ENCODE data around the gene GOLGA3.
"Not testable (repeated sequence)": the region's sequence is repeated elsewhere in the genome, so short reads cannot be mapped to it uniquely, and the experiment has no call there.

The GOLGA3 gene

DNA sequence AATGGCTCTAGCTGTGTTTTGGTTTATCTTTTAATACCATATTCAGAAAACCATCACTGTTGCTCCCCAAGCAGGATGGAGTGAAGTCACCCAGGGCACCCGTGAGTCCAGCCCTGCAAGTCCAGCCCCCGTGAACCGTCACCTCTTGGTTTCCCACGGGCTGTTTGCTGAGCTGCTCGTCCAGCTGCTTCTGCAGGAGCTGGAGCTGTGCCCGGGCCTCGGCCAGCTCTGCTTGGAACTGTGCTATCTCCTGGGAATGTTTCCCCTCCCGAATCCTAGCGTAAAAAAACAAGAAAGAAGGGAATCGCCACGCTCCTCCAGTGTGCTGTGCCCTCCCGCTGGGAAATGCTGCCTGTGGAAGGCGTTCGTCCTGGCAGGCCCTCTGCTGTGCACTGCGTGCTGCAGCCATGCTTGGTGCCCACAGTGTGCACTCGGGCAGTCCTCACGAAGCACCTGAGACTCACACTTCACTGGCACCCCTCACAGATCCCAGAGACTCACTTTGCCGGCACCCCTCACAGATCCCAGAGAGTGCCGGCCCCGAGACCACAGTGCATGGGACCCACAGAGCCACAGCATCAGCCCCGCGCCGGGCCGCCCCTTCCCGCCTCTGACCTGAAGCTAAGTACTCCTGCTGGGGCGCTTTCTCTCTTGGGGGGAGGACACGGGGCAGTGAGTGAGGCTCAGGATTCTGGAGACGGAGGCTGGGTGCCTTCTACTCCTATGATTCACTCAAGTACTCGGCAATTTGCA, 51.7 kb downstream of the GOLGA3 start:
- DNase-seq (ENCODE audit: low read depth in 2 of 2): no peak

DNA sequence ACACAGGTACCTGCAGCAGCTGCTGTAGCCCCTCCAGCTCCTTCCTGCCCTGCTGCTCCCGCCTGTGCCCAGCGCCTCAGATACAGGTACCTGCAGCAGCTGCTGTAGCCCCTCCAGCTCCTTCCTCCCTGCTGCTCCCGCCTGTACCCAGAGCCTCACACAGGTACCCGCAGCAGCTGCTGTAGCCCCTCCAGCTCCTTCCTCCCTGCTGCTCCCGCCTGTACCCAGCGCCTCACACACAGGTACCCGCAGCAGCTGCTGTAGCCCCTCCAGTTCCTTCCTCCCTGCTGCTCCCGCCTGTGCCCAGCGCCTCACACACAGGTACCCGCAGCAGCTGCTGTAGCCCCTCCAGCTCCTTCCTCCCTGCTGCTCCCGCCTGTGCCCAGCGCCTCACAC, 52.4 kb downstream of the GOLGA3 start:
- DNase-seq (ENCODE audit: low read depth in 2 of 2): not testable (repeated sequence)

DNA sequence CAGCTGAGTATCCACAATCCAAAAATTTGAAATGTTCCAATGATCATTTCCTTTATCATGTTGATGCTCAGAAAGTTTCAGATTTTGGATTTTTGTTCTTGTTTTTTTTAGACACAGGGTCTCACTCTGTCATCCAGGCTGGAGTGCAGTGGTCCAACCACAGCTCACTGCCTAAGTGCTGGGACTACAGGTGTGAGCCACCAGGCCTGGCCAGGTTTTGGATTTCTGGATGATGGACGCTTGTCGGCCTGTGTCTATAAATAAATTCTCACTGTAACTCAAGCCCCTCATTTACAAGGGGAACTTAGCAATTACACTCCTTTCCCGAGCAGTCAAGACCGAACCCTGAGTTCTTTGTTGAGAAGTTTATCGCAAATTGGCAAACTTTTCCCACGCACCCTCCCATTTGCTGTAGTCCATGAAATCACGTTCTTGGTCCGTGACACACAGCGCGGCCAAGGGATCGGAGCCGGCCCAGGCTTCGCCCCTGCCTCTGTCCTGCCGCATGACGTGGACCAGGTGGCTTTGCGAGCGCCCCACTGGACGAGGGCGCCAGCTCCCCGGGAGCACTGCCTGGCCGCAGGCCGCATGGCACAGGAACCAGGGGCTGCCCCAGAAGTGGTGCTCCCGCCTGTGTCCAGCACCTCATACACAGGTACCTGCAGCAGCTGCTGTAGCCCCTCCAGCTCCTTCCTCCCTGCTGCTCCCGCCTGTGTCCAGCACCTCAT, 53.0 kb downstream of the GOLGA3 start:
- DNase-seq (ENCODE audit: low read depth in 2 of 2): no peak

DNA sequence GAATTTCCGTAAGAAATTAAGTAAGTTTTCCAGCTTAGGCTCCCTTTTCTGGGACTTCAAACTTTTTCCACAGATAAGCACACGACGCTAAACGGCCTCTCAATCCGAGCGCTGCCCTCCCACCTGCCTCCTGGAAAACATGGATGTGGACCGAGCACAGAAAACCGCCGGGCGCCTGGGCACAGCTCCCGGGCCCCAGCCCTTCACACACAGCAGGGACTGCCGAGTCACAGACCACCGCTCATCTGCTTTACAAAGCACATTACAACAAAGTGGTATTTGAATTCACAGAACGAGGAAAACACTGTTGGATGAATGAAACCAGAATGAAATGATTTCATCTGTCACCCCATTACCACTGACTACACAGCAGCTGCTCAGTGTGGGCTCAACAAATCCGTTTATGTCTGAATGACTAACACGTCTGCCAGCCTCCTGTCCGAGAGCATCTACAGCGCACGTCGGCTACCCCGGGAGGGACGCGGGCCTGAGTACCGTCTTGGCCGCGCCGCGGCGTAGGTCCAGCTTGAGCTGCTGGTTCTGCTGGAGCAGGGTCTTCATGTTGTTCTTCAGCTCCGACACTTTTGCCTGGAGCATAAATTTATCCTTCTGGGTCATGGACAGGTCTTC, 53.9 kb downstream of the GOLGA3 start:
- DNase-seq (ENCODE audit: low read depth in 2 of 2): no peak

DNA sequence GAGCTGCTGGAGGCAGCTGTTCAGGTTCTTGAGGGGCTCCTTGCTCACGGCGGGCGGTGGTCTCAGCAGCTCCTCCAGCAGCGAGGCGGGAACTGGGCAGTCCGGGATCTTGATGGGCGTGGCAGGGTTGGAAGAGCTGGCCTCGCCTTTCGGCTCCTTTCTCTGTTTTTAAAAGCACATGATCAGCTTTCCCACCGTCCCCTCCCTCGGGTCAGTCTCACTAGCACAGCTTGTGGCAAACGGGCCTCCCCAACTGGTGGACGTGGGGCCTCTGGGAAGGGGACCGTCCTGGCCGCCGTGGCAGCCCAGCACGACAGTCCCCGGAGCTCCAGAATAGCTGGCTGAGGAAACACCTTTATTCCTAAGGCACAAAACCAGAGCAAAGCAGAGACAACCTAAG, 54.5 kb downstream of the GOLGA3 start:
- no peak for DNase-seq (ENCODE audit: low read depth in 2 of 2)

DNA sequence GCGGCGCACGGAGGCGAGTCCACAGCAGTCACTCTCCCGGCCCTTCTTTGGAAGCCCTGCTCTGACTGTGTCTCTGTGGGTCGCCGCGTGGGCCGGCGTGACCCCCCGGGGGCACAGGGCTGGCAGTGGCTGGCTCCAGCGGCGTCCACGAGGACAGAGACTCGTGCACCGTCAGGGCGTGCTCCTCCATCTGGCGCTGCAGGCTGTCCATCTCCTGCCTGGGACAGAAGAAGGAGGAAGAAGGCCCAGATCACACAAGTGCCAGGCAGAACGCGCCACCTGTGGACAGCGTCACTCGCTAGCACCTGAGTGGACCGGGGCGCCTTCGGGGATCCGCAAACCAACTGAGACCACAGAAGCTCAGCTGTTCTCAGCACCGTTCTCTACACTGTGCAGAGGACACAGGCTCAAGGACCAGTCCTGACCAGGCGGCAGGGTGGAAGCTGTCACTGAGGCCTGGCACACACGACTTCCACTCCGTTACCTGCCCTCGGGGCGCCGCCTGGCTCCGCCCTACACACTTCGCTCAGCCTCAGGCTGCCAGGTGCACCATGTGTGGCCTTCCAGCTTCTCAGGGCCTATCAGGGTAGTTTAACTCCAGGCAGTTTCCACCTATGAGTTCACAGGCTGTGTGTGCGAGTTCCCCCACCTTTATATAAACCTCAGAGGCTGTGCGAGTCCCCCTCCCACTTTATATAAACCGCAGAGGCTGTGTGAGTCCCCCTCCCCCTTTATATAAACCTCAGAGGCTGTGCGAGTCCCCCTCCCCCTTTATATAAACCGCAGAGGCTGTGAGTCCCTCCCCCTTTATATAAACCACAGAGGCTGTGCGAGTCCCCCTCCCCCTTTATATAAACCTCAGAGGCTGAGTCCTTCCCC, 55.4 kb downstream of the GOLGA3 start:
- DNase-seq (ENCODE audit: low read depth in 2 of 2): no peak

DNA sequence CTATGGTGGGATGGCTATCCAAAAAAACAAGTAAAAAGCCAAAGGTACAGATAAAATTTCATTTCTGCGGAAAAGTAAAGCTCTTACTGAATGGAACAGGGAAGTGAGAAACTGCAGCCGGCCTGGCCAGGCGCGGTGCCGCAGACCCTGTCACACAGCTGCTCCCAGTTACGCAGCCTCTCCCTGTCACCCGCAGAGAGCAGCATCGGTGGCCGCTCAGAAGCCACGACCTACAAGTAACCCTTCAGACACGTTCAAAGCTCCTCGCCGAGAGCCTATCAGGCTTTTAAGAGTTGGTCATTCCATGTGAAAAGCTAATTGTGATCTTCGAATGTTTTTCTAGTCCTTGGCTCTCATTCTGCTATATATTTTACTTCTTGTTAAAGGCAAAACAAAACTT, 56.1 kb downstream of the GOLGA3 start:
- DNase-seq (ENCODE audit: low read depth in 2 of 2): no peak

DNA sequence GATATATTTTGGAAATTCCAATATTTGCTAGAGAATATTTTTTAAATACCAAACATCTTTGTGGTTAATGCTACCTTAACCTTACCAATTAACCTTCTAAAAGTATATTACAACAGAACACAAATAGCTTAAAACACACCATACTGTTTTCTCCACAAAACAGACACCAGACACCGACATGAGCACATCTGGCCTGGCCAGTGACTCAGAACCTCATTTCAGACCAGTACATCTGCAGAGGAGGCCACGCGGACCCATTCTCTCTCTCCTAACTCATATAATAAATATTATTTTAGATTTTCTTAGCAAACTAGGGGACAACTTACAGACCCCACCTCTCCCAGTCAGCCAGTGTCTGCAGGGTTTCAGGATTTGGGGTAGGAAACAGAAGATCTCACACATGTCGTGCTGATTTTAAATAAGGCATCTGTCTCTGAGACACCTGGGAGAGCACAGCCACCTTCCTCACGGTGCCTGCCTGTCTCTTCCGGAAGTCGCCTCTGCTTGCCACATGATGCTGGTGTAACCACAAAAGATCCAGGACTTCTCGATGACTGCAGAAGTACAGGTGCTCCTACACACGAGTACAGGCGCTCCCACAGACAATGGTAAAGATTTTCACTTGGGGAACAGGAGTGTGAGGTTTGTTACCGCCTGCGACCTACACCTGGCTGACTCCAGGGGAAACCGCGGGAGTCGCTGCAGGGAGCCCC, 57.4 kb downstream of the GOLGA3 start:
- DNase-seq (ENCODE audit: low read depth in 2 of 2): no peak

DNA sequence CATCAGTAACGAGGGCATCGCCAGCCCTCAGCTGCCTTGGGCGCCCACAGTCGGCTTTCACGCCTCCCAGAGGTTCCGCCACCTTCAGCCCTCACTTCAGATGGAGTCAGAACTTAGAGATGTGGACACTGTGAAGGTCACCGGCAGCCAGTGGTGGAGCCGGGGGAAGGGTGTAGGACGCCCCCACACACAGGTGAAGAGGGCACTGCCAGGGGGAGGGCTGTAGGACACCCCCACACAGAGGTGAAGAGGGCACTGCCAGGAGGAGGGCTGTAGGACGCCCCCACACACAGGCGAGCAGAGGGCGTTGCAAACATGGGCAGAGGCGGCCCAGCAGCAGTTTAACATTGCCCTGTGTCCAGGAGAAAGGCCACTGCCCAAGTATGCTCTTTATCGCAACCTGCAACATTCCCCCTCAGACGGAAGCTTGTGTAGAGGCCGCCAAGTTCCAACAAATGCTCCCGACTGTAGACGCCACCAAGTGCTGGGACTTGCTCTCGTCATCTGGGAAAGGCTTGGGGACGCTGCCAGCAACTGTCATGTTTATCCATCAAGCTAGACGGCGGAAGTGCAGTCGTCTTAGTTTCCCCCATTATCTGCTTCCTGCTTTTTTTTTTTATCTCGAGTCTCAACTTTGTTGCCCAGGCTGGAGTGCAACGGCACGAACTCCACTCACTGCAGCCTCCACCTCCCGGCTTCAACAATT, 62.1 kb downstream of the GOLGA3 start:
- DNase-seq (ENCODE audit: low read depth in 2 of 2): no peak

DNA sequence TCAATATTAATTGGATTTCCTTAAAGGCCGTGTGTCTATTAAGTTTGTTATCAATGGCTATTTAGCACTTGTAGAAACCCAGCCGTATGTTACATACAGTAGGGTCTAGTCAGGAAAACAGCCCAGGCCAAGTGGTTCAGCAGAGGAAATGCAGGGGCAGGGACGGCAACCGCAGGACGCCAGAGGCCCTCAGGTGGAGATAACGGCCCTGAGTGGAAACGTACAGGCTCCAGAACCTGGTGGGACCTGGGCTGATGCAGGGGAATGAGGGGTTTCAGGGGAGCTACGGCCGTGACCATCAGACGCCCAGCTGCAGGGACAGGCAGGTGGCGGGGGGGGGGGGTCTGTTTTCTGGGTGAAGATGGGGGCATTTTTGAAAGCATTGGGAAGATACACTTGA, 63.3 kb downstream of the GOLGA3 start:
- DNase-seq (ENCODE audit: low read depth in 2 of 2): no peak

DNA sequence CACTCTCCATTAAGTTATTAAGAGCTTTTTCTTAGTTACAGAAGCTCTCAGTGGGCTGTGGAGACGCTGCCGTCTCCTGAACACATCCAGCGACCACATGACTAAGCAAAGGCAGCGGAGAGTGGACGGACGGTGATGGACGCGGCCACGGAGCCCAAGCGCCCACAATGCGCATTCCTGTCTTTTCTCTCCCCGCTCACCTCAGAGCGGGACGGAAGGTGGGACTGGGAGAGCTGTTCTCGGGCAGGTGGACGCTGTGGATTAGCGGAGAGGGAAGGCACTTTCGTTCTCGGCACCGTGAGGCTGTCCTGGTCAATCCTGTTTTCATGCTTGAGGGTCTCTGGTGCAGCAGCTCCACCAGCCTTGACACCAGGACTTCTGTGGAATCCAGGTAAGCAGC, 64.4 kb downstream of the GOLGA3 start:
- no peak for DNase-seq (ENCODE audit: low read depth in 2 of 2)

DNA sequence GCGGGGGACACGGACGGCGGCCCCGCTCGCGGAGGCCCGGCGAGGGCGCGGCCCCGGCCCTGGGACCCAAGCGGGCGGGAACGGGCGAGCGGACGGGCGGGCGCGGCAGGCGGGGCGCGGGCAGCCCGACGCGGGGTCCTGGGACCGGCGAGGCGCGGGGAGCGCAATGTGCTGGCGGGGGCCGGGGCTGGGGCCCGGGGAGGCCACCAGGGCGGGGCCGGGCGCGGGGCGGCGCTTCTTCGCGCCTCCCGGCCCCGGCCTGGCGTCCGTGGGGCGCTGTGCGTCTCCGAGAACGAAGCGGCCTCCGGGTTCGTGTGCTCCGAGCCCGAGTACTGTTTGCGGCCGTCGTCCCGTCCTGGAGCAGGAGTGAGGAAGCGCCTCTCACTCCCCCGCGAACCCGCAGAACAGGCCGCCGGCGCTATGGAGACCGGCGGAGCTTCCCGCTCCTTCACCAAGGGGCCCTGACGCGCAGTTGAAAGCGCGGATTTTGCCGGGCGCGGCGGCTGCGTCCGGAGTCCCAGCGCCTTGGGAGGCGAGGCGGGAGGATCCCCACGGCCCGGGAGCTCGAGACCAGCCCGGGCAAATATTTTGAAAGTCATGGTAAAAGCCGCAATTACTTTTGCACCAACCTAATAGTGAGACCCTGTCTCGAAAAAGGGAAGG, 66.6 kb downstream of the GOLGA3 start:
- DNase-seq (ENCODE audit: low read depth in 2 of 2): peak; percentile 65 to 69

DNA sequence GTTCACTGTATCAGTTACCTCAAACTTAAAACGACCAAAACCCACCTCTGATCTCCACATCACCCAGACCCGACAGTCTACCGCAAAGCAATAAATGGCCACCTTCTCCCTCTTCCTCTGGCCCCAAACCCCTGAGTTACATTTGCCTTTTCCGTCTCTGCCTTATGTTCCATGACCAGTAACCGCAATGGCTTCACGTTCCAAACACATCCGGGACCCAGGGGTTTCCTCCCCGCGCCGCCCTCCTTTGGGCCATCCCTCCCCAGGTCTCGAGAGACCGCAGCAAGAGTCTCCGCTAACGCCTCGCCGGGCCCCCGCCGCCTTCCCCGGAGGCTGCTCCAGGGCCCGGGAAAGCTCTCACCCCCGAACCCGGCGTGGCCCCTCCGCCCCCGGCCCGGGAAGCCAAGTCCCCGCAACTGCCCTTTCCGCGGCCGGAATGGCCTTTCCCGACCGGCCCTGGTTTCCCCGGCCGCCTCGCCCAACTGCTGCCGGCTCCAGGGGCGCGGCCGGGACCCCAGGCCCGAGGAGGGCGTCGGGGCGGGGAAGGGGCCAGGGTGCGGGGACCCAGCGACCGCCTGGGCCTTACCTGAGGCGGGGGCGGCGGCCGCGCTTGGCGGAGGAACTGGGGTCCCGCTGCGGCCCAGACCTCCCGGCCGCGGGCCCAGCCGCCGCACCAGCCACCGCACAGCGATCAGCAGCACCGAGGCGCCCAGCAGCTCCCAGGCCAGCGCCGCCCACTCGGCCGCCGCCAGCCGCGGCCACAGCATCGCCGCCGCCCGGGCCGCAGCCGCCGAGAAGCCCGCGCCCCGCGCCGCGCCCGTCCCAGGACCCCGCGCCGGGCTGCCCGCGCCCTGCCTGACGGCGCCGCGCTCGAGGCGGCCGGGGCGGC, 67.4 kb downstream of the GOLGA3 start, which contains the start of gene ANKLE2:
ANKLE2 (minus strand) TSS at position 801 of the 889 bp plus-strand sequence; CDS start at position 767, 34 bp downstream.
- DNase-seq (ENCODE audit: low read depth in 2 of 2): peak; percentile 54 to 56

DNA sequence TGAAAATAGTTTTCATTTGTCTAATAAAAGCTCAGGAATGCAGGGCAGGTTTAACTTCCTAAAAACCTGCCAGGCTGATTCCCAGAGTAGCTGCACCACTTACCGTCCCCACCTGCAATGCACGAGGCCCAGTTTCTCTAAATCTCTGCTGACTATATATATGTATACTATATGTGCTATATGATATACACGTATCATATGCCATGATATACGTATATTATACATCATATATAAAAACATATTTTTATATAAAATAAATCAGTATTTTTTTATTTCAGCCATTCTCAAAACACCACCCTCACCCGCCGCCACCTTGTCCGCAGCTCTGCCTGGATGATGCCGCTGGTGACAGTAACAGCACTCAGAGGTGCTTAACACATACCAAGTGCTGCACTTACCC, 69.3 kb downstream of the GOLGA3 start:
- no peak for DNase-seq (ENCODE audit: low read depth in 2 of 2)

DNA sequence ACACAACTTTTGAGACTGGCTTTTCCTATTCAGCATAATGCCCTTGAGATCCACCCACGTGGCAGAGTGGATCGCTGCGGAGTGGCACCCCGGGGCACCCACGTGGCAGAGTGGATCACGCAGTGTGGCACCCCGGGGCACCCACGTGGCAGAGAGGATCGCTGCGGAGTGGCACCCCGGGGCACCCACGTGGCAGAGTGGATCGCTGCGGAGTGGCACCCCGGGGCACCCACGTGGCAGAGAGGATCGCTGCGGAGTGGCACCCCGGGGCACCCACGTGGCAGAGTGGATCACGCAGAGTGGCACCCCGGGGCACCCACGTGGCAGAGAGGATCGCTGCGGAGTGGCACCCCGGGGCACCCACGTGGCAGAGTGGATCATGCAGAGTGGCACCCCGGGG, 69.8 kb downstream of the GOLGA3 start:
- not testable (repeated sequence) for DNase-seq (ENCODE audit: low read depth in 2 of 2)

DNA sequence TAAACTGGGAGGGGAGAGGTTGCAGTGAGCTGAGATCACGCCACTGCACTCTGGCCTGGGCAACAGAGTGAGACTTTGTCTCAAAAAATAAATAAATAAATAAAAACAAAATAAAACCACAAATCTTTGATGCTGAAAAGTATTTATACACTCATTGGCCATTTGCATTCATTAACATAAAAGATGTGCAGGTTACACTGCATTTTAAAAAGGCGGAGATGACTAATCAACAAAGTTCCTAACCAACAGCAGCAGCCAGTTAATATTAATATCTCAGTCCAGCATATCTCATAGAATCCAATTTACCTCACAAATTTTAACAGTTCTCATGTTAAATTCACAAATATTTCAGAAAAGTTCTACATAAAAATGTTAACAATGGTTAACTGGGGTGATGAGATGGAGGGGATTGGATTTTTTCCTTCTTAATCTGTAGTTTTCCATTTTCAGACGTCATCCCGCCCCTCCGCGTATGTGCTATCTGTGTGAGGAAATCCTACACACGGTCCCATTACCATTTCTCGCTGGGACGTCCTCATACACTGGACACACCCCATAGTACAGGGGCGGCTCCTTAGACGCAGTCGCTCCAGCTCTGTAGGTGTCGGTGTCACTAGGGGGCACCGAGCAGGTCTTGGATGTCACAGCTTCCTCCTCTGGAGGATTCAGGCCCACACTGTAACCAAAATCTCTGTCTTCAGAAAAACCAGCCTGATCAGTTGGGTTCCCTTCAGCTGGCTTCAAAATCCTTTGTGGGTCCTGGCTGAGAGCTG, 74.3 kb downstream of the GOLGA3 start:
- no peak for DNase-seq (ENCODE audit: low read depth in 2 of 2)

DNA sequence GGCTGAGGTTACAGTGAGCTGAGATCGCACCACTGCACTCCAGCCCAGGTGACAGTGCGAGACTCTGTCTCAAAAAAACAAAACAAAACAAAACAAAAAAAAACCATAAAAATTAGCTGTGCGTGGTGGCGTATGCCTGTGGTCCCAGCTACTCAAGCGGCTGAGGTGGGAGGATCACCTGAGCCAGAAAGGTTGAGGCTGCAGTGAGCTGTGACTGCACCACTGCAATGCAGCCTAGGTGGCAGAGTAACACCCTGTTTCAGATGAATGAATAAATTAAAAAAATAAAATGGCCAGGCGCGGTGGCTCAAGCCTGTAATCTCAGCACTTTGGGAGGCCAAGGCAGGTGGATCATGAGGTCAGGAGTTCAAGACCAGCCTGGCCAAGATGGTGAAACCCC, 75.0 kb downstream of the GOLGA3 start:
- not testable (repeated sequence) for DNase-seq (ENCODE audit: low read depth in 2 of 2)

DNA sequence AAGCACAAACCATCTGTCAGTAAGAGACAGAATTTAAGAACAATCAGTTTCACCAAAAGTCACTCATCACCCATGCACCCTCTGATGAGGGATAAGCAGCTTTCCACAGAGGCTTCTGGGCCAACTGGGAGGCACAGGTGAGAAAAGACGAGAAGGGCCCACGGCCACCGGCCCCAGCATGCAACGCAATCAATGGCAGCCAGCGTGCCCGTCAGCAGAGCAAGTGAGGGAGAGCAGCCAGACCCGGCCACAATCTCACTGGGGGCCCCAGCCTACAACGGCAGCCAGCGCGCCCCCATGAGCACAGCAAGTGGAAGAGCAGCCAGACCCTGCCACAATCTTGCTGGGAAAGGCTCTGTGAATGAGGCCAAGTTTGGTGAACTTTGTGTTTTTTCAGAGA, 80.3 kb downstream of the GOLGA3 start:
- DNase-seq (ENCODE audit: low read depth in 2 of 2): no peak
